Measurements from ENCODE around the gene ATXN2.
"Not testable (repeated sequence)": the region's sequence is repeated elsewhere in the genome, so short reads cannot be mapped to it uniquely, and the experiment has no call there.

The ATXN2 gene

GRCh38 chr12:111598637-111599452, at the start of gene ATXN2:
ATXN2 (minus strand) TSS chr12:111599315; CDS start chr12:111599034, 281 bp downstream.
- no peak for DNase-seq (ENCODE audit: low read depth)

- DNase-seq (ENCODE audit: low read depth): peak; percentile 9
Observed at GRCh38 chr12:111645433-111645832, 46.3 kb upstream of the ATXN2 start.

- DNase-seq (ENCODE audit: low read depth): no peak
Observed at GRCh38 chr12:111643427-111643826, 44.3 kb upstream of the ATXN2 start.

GRCh38 chr12:111642681-111643426, 43.7 kb upstream of the ATXN2 start:
- no peak for DNase-seq (ENCODE audit: low read depth)

DNA sequence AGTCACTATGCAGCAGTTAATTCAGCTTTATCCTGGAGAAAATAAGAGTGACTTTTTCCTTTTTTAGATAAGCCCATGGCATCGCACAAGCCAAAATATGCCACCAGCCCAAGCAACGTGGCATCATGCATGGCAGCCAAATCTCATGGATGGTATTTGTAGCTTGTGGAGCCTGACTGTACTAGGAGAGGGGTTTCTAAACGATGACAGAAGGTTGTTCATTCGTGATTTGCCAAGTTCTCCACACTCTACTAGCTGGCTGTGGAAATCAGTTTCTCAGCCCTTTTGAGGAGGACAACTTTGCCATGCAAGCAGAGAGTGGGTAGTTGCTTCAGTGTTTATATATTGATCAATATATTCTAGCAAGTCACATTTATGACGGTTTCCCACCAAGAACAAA, 41.4 kb upstream of the ATXN2 start:
- DNase-seq (ENCODE audit: low read depth): no peak

- no peak for DNase-seq (ENCODE audit: low read depth)
Observed at GRCh38 chr12:111638556-111638955, 39.4 kb upstream of the ATXN2 start.

- DNase-seq (ENCODE audit: low read depth): no peak
Observed at GRCh38 chr12:111636209-111636945, 37.3 kb upstream of the ATXN2 start.

DNA sequence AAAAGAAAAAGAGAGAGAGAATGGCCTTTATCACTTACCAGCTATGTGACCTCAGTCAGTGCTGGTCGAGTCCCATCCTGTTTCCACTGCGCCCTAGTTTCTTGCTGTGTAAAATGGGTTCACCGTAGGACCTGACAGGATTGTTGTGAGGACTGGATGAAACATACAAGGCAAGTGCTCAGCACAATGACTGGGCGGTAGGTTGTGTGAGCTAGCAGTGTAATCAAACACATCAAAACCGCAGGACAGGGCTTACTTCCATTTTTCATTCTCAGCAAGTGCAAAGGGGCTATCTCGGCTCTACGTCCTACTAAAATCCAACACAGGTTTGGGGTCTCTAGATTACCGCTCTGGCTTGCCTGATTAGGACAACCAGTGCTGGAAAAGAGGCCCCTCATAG, 36.4 kb upstream of the ATXN2 start:
- DNase-seq (ENCODE audit: low read depth): no peak

DNA sequence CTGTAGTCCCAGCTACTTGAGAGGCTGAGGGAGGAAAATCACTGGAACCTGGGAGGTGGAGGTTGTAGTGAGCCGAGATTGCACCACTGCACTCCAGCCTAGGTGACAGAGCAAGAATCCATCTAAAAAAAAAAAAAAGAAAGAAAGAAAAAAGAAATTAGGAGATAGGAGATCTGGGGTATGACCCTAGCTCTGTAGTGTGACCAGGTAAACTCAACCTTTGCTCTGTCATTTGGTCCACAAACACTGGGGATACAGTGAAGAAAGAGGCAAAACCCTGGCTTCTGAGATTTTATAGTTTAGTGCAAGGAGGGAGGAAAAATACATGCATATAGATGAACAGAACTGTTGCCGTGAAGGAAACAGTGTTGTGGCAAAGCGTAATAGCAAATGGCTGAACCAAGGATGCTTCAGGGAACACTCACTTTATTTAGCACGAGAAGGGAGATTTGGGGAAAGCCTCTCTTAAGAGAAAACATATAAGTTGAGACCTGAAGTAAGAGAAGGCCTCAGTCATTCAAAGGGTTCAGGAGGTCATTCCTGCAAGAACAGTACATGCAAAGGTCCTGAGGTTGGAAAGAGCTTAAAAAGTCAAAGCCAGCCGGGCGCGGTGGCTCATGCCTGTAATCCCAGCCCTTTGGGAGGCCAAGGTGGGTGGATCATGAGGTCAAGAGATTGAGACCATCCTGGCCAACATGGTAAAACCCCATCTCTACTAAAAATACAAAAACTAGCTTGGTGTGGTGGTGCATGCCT, 29.6 kb upstream of the ATXN2 start:
- DNase-seq (ENCODE audit: low read depth): no peak

- no peak for DNase-seq (ENCODE audit: low read depth)
Observed at GRCh38 chr12:111626230-111626629, 27.1 kb upstream of the ATXN2 start.

DNA sequence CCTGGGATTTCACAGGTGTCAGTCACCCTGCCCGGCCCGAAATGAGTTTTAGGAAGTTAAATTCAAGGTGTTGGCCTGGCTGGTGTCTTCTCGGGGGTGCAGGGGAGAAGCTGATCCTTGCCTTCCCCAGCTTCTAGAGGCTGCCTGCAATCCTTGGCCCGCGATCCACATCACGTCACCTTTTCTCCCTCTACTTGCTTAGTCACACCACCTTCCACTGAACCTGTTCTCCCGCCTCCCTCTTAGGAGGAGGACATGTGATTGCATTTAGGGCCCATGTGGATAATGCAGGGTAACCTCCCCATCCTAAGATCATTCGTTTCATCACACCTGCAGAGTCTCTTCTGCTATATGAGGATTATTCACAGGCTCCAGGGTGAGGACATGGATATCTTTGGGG, 25.4 kb upstream of the ATXN2 start:
- DNase-seq (ENCODE audit: low read depth): no peak

GRCh38 chr12:111617841-111618240, 18.7 kb upstream of the ATXN2 start:
- not testable (repeated sequence) for DNase-seq (ENCODE audit: low read depth)

DNA sequence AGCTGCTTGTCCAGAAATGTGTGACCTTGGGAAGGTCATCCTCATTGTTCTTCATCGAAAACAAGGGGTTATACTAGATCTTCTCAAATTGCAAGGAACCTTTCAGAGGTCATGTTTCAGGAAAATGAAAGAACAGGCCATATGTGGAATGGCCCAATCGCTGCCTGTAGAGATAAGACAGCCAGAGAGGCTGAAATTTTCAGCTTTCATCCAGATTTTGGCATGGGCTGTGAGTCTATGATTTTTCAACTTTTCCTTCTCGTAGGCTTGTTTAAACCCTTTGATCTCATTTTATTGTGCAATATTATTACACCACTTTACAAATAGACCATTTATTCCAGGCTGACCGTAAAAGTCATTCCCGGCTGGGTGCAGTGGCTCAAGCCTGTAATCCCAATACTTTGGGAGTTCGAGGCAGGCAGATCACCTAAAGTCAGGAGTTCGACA, 17.1 kb upstream of the ATXN2 start:
- no peak for DNase-seq (ENCODE audit: low read depth)

- DNase-seq (ENCODE audit: low read depth): no peak
Observed at GRCh38 chr12:111607239-111607638, 8.1 kb upstream of the ATXN2 start.

GRCh38 chr12:111606767-111607230, 7.7 kb upstream of the ATXN2 start:
- no peak for DNase-seq (ENCODE audit: low read depth)

- no peak for DNase-seq (ENCODE audit: low read depth)
Observed at GRCh38 chr12:111605911-111606766, 7.0 kb upstream of the ATXN2 start.

- DNase-seq (ENCODE audit: low read depth): not testable (repeated sequence)
Observed at GRCh38 chr12:111602857-111603256, 3.7 kb upstream of the ATXN2 start.

- no peak for DNase-seq (ENCODE audit: low read depth)
Observed at GRCh38 chr12:111602348-111602747, 3.2 kb upstream of the ATXN2 start.

- DNase-seq (ENCODE audit: low read depth): not testable (repeated sequence)
Observed at GRCh38 chr12:111600986-111601385, 1.9 kb upstream of the ATXN2 start.

DNA sequence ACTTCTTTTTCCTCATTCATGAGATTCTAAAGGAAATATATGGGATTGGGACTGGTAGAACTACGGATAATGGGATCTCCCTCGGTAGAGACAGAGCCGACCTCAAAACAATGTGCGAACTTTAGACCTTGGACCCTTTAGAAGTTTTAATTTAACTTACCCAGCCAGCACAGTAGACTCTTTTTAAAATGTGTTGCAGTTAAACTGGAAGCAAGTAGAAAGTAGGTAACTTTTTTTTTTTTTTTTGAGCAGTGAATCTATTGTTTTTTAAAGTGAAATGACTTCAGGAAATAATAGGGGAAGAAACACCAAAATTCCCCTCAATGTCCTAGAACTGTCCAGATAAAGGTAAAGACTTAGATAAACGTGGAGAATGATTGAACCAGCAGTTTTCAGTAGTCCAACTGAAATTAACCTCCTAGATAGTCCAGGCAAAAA, 1.1 kb upstream of the ATXN2 start:
- no peak for DNase-seq (ENCODE audit: low read depth)

Data from HS-27A (cell line).